H9 (cell line): Measurements from ENCODE around the gene IL10RA. TPM values are rescaled to one million over a fixed set of nuclear protein-coding genes. Genes with fewer than 3 reads are reported as not detected.

Experiments
- DNase-seq: peaks from one replicate; pipeline ENCODE4 v3.0.0-alpha.2; 2017
- H2AFZ ChIP-seq: one replicate; pipeline ENCODE4 v1.6.1; 2013; ENCODE audit warnings: mild to moderate bottlenecking, low read length, control low read depth, moderate library complexity
- H2AK5ac ChIP-seq: 2 replicates; pipeline ENCODE4 v1.6.1; 2013; ENCODE audit warnings: low read length, control low read depth, mixed read lengths; ENCODE audit not compliant: insufficient read length
- H2BK120ac ChIP-seq: one replicate; pipeline ENCODE4 v1.6.1; 2013; ENCODE audit warnings: low read depth, mild to moderate bottlenecking, low read length, control low read depth, inconsistent platforms; ENCODE audit not compliant: poor library complexity, severe bottlenecking
- H2BK12ac ChIP-seq: 2 replicates; pipeline ENCODE4 v1.6.1; 2013; ENCODE audit warnings: low read length, control low read depth, mixed read lengths, low read depth; ENCODE audit not compliant: insufficient read length
- H2BK15ac ChIP-seq: 2 replicates; pipeline ENCODE4 v1.6.1; 2013; ENCODE audit warnings: low read depth, low read length, control low read depth
- H2BK20ac ChIP-seq: one replicate; pipeline ENCODE4 v1.6.1; 2013; ENCODE audit warnings: low read depth, mild to moderate bottlenecking, low read length, control low read depth, inconsistent platforms; ENCODE audit not compliant: poor library complexity, severe bottlenecking
- H2BK5ac ChIP-seq: 2 replicates; pipeline ENCODE4 v1.6.1; 2013; ENCODE audit warnings: low read length, control low read depth, mixed read lengths; ENCODE audit not compliant: insufficient read length
- H3K14ac ChIP-seq: 2 replicates; pipeline ENCODE4 v1.6.1; 2013; ENCODE audit warnings: low read length, control low read depth; ENCODE audit not compliant: insufficient read depth
- H3K18ac ChIP-seq: 2 replicates; pipeline ENCODE4 v1.6.1; 2013; ENCODE audit warnings: low read depth, mild to moderate bottlenecking, mixed read lengths, low read length, control low read depth; ENCODE audit not compliant: insufficient read length
- H3K23ac ChIP-seq: 2 replicates; pipeline ENCODE4 v1.6.1; 2013; ENCODE audit warnings: low read length, control low read depth, mixed read lengths, low read depth; ENCODE audit not compliant: insufficient read length
- H3K23me2 ChIP-seq: 2 replicates; pipeline ENCODE4 v1.6.1; 2013; ENCODE audit warnings: low read depth, mild to moderate bottlenecking, mixed read lengths, low read length, control low read depth; ENCODE audit not compliant: insufficient read length, poor library complexity, severe bottlenecking
- H3K27ac ChIP-seq: 2 replicates; pipeline ENCODE4 v1.5.1; 2013; ENCODE audit warnings: low read length, control low read depth, mixed read lengths, low read depth; ENCODE audit not compliant: insufficient read length
- H3K27me3 ChIP-seq: 2 replicates; pipeline ENCODE4 v1.6.1; 2013; ENCODE audit warnings: low read length, control low read depth, inconsistent platforms; ENCODE audit not compliant: insufficient read depth
- H3K4ac ChIP-seq: 2 replicates; pipeline ENCODE4 v1.6.1; 2013; ENCODE audit warnings: low read depth, mild to moderate bottlenecking, control low read depth, inconsistent platforms, low read length, moderate library complexity
- H3K4me1 ChIP-seq: 2 replicates; pipeline ENCODE4 v1.6.1; 2013; ENCODE audit warnings: low read length, control low read depth, inconsistent platforms; ENCODE audit not compliant: insufficient read depth
- H3K4me2 ChIP-seq: 2 replicates; pipeline ENCODE4 v1.6.1; 2013; ENCODE audit warnings: low read length, control low read depth, mixed read lengths; ENCODE audit not compliant: insufficient read length, insufficient read depth
- H3K56ac ChIP-seq: 2 replicates; pipeline ENCODE4 v1.6.1; 2013; ENCODE audit warnings: low read depth, mild to moderate bottlenecking, mixed read lengths, low read length, control low read depth; ENCODE audit not compliant: insufficient read length
- H3K79me1 ChIP-seq: 2 replicates; pipeline ENCODE4 v1.6.1; 2013; ENCODE audit warnings: low read depth, mild to moderate bottlenecking, moderate library complexity, low read length, control low read depth, inconsistent platforms; ENCODE audit not compliant: insufficient read depth, poor library complexity, severe bottlenecking
- H3K79me2 ChIP-seq: 2 replicates; pipeline ENCODE4 v1.6.1; 2013; ENCODE audit warnings: low read length, control low read depth, inconsistent platforms; ENCODE audit not compliant: insufficient read depth
- H3K9ac ChIP-seq: 2 replicates; pipeline ENCODE4 v1.6.1; 2013; ENCODE audit warnings: low read length, control low read depth, mixed read lengths; ENCODE audit not compliant: insufficient read length; ENCODE audit errors: extremely low read depth
- H3K9me3 ChIP-seq: one replicate; pipeline ENCODE4 v1.6.1; 2013; ENCODE audit warnings: low read depth, low read length, inconsistent platforms; ENCODE audit not compliant: control insufficient read depth
- H3T11ph ChIP-seq: one replicate; pipeline ENCODE4 v1.6.1; 2013; ENCODE audit warnings: mild to moderate bottlenecking, low read length, control low read depth, inconsistent platforms
- H4K20me1 ChIP-seq: one replicate; pipeline ENCODE4 v1.6.1; 2013; ENCODE audit not compliant: control insufficient read depth, insufficient read length, insufficient read depth
- H4K5ac ChIP-seq: 2 replicates; pipeline ENCODE4 v1.6.1; 2013; ENCODE audit warnings: low read depth, mild to moderate bottlenecking, mixed read lengths, low read length, control low read depth; ENCODE audit not compliant: insufficient read length
- H4K8ac ChIP-seq: replicated peaks from 2 replicates; pipeline ENCODE4 v1.6.1; 2013; ENCODE audit warnings: low read length, control low read depth, mixed read lengths, low read depth; ENCODE audit not compliant: insufficient read length
- H4K91ac ChIP-seq: 2 replicates; pipeline ENCODE4 v1.6.1; 2013; ENCODE audit warnings: low read depth, mild to moderate bottlenecking, moderate library complexity, mixed read lengths, low read length, control low read depth; ENCODE audit not compliant: insufficient read length
- H3K27ac Mint-ChIP-seq, 3 experiments: 2 replicates in 2 of 3; 3 replicates in 1 of 3; pipeline ENCODE4 v1.8.0; 2020 to 2021; ENCODE audit warnings: mixed read lengths in 3 of 3, mild to moderate bottlenecking in 1 of 3, moderate library complexity in 1 of 3
- H3K27me3 Mint-ChIP-seq: 2 replicates; pipeline ENCODE4 v1.8.0; 2021; ENCODE audit warnings: low read depth, mild to moderate bottlenecking, moderate library complexity, mixed read lengths
- H3K36me3 Mint-ChIP-seq, 3 experiments: 2 replicates in 2 of 3; 3 replicates in 1 of 3; pipeline ENCODE4 v1.8.0; 2020 to 2021; ENCODE audit warnings: low read depth in 3 of 3, mixed read lengths in 3 of 3; ENCODE audit not compliant: insufficient read depth in 1 of 3
- H3K4me1 Mint-ChIP-seq, 2 experiments: 2 replicates each; pipeline ENCODE4 v1.8.0; 2020; ENCODE audit warnings: mixed read lengths in 2 of 2
- H3K4me3 Mint-ChIP-seq, 2 experiments: 2 replicates in 1 of 2; 3 replicates in 1 of 2; pipeline ENCODE4 v1.8.0; 2020 to 2021; ENCODE audit warnings: mild to moderate bottlenecking in 2 of 2, mixed read lengths in 2 of 2, moderate library complexity in 1 of 2
- H3K9me3 Mint-ChIP-seq, 2 experiments: 2 replicates in 1 of 2; 3 replicates in 1 of 2; pipeline ENCODE4 v1.8.0; 2020; ENCODE audit warnings: mild to moderate bottlenecking in 2 of 2, mixed read lengths in 2 of 2, moderate library complexity in 1 of 2
- WGBS: extraction: QIAGEN DNeasy Blood & Tissue Kit; methylation state at CpG from one replicate; pipeline ENCODE4 v1.1.7; 2013; ENCODE audit warnings: missing lambda C conversion rate, low lambda C conversion rate, mixed read lengths; ENCODE audit not compliant: insufficient read length; ENCODE audit errors: extremely low coverage; 5-methylcytosine and 5-hydroxymethylcytosine counted together
- total RNA-seq: library from RNA; stranded (reverse); gene quantifications from 2 replicates; pipeline ENCODE4 v1.2.1, GENCODE V29; 2021
- TF ChIP-seq, protein P1 (sequence below): fragments of 200-600 bp; sonication (generic); conservative IDR thresholded peaks from 3 replicates; pipeline ENCODE4 v1.8.0; 2021; ENCODE audit warnings: antibody characterized with exemption, mild to moderate bottlenecking

IL10RA gene
- total RNA-seq, 1 experiment from 2014 or later, result not detected

DNA sequence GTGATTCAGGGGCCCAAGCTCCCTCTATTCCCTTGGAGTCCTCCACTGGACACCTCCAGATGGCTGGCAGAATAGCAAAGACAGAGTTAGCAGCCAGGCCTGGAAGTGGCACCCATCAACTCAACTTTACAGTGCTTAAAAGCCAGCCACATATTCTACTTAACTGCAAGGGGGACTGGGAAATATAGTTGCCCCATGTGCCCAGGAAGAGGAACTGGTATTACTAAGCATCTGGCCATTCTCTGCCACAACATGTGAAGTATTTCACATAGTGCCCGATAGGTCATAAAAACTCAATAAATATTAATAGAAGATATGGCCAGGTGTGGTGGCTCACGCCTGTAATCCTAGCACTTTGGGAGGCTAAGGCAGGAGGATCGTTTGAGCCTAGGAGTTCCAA is 5.5 kb upstream of the IL10RA start:
- Histone ChIP-seq H3K9ac (no peak overlapping the region), H2BK20ac (no peak overlapping the region), H2BK120ac (no peak overlapping the region), H4K20me1 (no peaks in the 10 kb centered on the region), H3K79me1 (no peaks in the 10 kb centered on the region), H2BK12ac (no peak overlapping the region), H3K23me2 (no peaks in the 10 kb centered on the region), H4K5ac (no peak overlapping the region), H3K9me3 (no peaks in the 10 kb centered on the region), H3K27me3 (no peaks in the 10 kb centered on the region; the same call in 1 of the 2 replicates), H3K18ac (no peak overlapping the region), H2AFZ (no peak overlapping the region), H2AK5ac (no peak overlapping the region), H2BK15ac (no peak overlapping the region), H4K91ac (no peak overlapping the region), H3K27ac (no peak overlapping the region), H3K23ac (no peak overlapping the region), H3T11ph (no peak overlapping the region), H3K79me2 (no peaks in the 10 kb centered on the region), H3K56ac (no peak overlapping the region), H3K4ac (no peak overlapping the region), H3K4me1 (no peaks in the 10 kb centered on the region; the same call in 1 of the 2 replicates), H3K4me2 (no peak overlapping the region), H2BK5ac (no peak overlapping the region), H4K8ac (no peak overlapping the region), H3K14ac (no peak overlapping the region)
- WGBS, result no CpG with 5 or more reads among the region's 3 CpGs
- DNase-seq, result no peak
- Mint-ChIP-seq H3K4me1 (peaks cover 9 to 11% of the 10 kb centered on the region in 2 experiments), H3K4me3 (no peak overlapping the region), H3K27me3 (peaks cover 39% of the 10 kb centered on the region), H3K36me3 (no peaks in the 10 kb centered on the region; a peak in 2 of 7 replicates), H3K27ac (no peak overlapping the region), H3K9me3 (peaks cover 0 to 4% of the 10 kb centered on the region in 2 experiments; a peak in 1 of 5 replicates)
- TF ChIP-seq, protein P1, sequence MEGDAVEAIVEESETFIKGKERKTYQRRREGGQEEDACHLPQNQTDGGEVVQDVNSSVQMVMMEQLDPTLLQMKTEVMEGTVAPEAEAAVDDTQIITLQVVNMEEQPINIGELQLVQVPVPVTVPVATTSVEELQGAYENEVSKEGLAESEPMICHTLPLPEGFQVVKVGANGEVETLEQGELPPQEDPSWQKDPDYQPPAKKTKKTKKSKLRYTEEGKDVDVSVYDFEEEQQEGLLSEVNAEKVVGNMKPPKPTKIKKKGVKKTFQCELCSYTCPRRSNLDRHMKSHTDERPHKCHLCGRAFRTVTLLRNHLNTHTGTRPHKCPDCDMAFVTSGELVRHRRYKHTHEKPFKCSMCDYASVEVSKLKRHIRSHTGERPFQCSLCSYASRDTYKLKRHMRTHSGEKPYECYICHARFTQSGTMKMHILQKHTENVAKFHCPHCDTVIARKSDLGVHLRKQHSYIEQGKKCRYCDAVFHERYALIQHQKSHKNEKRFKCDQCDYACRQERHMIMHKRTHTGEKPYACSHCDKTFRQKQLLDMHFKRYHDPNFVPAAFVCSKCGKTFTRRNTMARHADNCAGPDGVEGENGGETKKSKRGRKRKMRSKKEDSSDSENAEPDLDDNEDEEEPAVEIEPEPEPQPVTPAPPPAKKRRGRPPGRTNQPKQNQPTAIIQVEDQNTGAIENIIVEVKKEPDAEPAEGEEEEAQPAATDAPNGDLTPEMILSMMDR, result no peak
